SK-N-MC (cell line): Measurements from ENCODE around the gene LMO2.

ENCODE experiments used
- EZH2 ChIP-seq: fragments of 200-600 bp; sonication (generic); IDR thresholded peaks from one replicate; pipeline ENCODE4 v1.6.1; 2017; ENCODE audit warnings: antibody characterized with exemption
- FOXP2 ChIP-seq: optimal IDR thresholded peaks from 2 replicates; pipeline ENCODE3; 2011; ENCODE audit warnings: mild to moderate bottlenecking, moderate library complexity; ENCODE audit not compliant: insufficient read depth; ENCODE audit errors: extremely low read length, control extremely low read depth

- TF ChIP-seq EZH2 = no peak
- no peak for TF ChIP-seq FOXP2
These were observed 7.3 kb downstream of the LMO2 start for GRCh38 chr11:33884601-33885000.
